Gastrocnemius medialis (tissue), 4 donors: Measurements from ENCODE around the gene UBR3.
"Not testable (repeated sequence)": the region's sequence is repeated elsewhere in the genome, so short reads cannot be mapped to it uniquely, and the experiment has no call there.

Experiments used
- POLR2A ChIP-seq, 2 donors: fragments of 450-650 bp; IDR thresholded peaks; one replicate each; pipeline ENCODE4 v1.6.1; 2017; ENCODE audit warnings: antibody characterized with exemption in 2 of 2, mild to moderate bottlenecking in 2 of 2, moderate library complexity in 2 of 2
- TF ChIP-seq, protein P1 (sequence below), 5 experiments: fragments of 450-650 bp in 3 of 5; fragments of 200-600 bp in 2 of 5; sonication (generic) in 2 of 5; IDR thresholded peaks in 4 of 5; conservative IDR thresholded peaks in 1 of 5; 1 replicate in 4 of 5; 2 replicates in 1 of 5; pipeline ENCODE4 v1.5.1; 2016 to 2019; ENCODE audit warnings: antibody characterized with exemption in 5 of 5, mild to moderate bottlenecking in 3 of 5, moderate library complexity in 3 of 5

DNA sequence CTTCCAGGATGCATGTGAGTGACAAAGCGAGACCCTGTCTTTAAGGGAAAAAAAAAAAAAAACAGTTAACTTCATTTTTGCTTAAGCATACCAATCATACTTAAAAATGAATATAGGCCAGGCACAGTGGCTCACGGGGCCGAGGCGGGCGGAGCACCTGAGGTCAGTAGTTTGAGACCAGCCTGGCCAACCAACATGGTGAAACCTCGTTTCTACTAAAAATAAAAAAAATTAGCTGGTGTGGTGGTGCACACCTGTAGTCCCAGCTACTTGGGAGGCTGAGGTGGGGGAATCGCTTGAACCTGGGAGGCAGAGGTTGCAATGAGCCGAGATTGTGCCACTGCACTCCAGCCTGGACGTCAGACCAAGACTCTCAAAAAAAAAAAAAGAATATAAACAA lies 44.1 kb downstream of the UBR3 start:
- TF ChIP-seq, protein P1, sequence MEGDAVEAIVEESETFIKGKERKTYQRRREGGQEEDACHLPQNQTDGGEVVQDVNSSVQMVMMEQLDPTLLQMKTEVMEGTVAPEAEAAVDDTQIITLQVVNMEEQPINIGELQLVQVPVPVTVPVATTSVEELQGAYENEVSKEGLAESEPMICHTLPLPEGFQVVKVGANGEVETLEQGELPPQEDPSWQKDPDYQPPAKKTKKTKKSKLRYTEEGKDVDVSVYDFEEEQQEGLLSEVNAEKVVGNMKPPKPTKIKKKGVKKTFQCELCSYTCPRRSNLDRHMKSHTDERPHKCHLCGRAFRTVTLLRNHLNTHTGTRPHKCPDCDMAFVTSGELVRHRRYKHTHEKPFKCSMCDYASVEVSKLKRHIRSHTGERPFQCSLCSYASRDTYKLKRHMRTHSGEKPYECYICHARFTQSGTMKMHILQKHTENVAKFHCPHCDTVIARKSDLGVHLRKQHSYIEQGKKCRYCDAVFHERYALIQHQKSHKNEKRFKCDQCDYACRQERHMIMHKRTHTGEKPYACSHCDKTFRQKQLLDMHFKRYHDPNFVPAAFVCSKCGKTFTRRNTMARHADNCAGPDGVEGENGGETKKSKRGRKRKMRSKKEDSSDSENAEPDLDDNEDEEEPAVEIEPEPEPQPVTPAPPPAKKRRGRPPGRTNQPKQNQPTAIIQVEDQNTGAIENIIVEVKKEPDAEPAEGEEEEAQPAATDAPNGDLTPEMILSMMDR (IDR thresholded peaks at IDR 0.05 in 4 of 5, conservative IDR thresholded peaks at IDR 0.05 in 1 of 5): not testable (repeated sequence)
- not testable (repeated sequence) for TF ChIP-seq POLR2A (IDR thresholded peaks at IDR 0.05)
